ENCODE results near the gene NEB.
A peak's percentile ranks its signal among the peaks of the same experiment; 100 is the strongest.
"Not testable (repeated sequence)": the region's sequence is repeated elsewhere in the genome, so short reads cannot be mapped to it uniquely, and the experiment has no call there.

Gene NEB

DNA sequence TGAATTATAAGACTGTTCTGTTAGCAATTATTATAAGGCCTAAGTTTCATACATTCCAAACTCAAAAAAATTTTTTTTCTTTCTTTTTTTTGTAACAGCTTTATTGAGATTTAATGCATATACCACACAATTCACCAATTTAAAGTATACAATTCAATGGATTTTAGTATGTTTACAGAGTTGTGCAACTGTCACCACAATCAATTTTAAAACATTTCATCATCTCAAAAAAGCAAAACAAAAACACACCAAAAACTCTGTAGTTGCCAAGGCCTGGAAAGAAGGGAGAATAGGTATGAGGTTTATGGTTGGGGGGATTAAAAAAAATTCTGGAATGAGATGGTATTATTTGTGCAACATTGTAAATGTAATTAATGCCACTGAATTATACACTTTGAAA, 36.1 kb downstream of the NEB start:
- DNase-seq, result not testable (repeated sequence)

DNA sequence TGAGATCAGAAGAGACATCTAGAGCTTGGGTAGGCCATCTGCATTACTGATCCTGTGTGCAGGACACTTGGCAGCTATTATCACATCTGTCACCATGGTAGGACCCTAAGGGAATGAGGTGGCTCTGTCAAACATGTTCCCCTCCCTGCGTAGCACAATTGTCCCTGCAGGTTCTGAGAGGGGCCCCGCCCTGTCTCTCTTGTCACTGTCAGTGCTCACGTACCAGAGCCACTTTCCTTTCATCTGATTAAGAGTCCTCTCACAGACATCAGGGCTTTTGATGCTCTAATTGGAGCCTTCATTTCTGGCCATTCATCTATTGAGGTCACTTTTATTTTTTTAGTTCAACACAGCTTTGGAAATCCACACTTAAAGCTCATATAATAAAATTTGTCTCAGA, 38.5 kb downstream of the NEB start:
- DNase-seq, result no peak

DNA sequence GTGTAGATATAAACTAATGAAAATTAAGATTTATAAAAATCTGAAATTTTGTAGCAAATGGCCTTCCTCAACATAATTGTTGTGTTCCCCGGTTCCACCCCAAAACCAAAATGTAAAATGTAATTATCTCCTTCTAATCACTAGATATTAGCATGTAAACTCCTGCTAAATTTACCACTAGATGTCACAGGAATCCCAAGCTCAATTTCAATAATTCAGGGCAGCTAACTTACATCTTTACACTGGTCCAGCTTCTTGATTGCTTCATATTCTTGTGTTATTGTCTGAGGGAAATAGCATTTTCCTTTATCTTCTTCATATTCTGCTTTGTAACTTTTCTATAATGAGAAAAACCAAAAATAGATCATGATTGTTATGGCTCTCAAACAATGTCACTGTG, 42.6 kb downstream of the NEB start:
- no peak for DNase-seq

DNA sequence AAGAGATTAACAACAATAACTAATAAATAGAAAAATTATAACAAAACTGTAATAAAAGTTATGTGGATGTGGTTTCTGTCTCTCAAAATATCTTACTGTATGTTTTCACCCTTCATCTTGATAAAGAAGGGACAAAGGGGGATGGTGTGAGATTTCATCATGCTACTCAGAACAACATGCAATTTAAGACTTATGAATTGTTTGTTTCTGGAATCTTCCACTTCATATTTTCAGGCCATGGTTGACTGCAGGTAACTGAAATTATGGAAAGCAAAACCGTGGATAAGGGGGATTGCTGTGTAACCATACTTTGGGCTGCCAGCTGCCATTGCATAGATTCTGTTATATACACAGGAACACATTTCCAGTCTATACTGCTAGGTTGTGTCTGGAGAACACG, 45.6 kb downstream of the NEB start:
- no peak for DNase-seq

DNA sequence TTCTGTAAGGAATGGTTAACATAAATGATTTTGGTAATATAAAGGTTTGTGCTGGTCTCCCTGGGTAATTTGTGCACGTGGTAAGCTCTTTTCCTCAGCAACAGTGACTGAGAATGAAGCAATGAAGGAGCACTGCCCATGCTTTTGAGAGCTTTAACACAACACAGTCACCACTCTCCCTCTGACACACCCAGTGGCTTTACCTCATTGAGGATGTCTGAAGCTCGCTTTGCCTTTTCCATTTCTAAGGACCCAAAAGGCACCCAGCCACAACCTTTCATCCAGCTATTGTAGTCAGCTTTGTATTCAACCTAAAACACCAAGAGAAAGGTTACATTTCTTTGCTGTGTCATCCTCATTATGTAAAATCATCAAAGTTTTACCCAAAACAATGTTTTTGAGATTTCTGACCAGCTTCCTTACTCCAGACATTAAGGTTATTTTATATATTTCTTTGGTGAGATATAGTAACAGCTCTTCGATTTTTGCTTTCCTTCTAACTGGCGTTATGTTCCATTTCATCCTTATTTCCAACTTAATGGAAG, 51.7 kb downstream of the NEB start:
- no peak for DNase-seq

DNA sequence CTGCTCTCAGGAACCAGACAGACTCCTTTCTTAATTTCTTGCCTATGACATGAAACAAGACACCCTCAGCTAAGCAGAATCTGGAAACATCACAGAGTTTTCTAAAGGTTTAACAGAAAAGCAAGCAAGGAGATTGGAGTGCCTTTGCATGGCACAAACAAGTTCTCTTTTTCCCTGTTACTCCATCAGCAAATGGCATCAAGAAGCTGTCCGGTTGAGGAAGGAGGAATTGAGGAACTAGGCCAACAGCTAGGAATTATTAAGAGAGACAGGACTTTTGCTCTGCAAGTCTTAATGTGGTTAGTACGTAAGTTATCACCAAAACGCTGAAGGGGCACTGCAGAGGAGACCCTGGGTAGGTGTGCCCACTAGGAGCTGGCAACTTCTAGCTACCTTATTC, 53.2 kb downstream of the NEB start:
- peak; percentile 19 to 25 (median 22) for DNase-seq

DNA sequence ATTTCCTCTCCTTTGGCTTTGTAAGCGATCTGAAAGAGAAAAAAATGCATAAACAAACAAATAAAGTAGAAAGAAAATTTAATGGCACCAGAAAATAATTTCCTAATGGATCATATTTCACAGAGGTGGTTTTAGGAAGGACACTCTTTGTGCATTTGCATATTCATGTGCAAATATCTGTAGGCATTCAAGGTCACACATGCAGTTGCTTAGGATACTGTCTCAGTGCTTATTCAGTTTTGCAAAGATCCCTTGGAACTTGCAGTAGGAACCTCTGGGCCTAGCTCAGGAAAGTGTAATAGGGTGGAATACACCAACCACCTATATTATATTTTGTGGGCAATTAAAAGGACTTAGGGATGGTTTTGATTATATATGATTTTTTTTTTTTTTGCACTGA, 54.3 kb downstream of the NEB start:
- no peak for DNase-seq

DNA sequence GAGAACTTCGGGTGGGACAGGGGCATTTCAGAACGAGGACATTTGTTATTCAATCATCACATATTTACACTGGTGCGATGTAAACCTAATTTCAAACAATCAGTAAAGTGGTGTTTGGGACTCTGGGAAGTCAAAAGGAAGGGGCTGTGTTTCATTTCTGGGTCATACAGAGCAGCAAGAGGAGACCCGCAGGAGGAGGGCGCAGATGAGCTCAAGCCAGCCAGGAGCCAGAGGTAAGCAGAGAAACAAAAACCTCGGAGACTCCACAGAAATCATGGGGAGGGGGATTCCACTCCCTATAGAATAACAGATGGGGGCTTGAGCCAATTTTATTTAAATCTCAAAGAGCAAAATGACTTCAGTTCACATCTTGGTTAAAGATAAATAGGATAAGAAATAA, 55.4 kb downstream of the NEB start:
- no peak for DNase-seq

DNA sequence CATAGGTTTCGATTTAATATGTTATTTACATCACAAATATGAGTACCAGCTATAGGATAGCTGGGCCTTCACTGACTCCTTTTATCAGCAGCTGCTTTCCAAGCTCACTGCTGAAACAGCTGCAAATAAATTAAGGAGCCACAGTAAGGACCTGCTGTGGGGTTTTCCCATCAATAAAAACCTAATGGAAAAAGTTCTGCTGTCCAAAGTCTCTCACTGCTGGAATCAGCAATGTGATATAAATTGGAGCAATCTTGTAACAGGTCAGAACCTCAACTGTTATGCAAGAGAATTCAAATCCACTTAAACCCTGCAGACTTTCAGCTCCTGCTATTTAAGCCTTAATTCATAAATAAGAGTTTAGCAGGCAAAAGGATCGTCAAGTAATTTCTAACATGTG, 61.3 kb downstream of the NEB start:
- no peak for DNase-seq

DNA sequence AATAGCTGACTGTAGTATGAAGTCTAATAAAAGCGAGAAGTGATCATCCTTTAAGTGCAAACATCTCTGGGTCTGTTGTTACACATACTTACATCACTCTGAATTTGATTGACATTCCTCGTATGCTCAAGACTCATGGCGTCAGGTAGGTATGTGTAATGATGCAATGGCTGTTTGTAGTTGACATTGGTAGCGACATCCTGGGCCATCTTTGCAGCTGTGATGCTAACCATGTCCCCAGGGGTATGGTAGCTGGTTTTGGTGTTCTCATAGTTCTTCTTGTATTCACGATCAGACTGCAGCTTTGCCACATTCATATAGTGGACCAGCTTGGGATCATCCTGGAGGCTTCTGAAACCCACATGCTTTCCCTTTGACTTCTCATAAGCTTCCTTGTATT, 62.0 kb downstream of the NEB start:
- no peak for DNase-seq

DNA sequence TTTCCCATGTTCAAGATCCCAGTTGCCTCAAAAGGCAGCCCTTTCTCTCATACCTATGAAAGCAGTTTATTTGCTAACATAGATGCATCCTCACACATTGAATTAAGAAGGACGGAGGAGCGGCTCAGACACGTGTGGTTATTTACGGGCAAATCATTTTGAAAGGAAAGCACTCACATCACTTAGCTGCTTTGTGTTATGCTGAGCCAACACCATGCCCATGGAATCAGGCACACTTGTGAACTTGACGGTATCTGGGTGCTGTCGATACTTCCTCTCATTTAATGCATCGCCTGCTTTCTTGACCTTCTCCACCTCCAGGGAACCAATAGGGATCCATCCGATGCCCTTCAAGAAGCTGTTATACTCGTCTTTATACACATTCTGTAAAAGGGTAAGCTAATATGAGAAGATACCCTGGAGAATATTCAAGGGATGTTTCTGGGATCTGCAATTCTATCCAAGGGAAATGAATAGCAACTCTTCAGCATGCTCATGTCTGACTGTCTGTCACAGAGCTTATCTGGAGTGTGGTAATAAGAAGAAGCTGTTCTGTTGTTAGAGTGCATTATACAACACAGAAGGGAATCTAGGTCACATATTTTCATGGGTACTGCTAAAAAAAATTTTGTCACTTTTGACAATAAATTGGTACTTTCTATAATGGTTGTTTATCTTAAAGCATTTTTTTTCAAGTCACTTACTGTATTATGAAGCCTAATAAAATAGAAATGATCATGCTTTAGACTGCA, 63.3 kb downstream of the NEB start:
- DNase-seq, result no peak

DNA sequence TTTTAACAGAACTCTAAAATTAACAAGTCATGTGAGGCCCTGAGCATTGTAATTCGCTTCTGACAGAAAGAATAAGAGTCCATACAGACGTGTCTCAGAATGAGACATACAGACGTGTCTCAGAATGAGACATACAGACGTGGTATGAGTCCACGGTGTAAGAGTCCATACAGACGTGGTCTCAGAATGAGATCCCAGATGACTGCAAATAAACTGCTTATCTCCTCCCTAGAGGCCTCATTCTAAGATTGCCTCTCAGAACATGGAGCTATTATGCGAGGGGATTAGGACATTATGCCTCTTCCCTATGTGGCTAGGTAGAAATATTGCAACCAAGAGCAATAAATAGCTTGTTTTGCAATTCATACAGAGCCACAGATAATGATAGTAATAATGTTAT, 63.9 kb downstream of the NEB start:
- no peak for DNase-seq

DNA sequence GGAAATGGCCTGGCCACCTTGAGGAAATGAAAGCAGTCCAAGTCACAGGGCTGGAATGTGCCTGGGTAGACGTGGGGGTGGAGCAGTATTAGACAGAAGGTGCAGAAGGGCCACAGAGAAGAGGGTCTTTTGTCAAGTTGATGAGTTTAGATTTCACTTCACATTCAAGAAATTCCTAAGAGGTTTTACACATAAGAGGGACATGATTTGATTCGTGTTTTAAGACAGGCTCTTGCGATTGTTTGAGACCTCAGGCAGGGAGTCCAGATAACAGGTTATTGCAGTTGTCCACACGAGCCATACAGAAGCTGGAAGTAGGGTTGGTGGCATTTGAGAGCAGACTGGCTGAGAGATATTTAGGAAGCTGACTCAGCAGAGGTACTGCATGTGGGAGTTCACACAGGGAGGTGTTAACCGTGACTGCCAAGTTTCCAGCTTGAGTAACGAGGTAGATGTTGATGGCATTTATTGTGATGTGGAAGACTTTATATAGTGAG, 64.6 kb downstream of the NEB start:
- no peak for DNase-seq

DNA sequence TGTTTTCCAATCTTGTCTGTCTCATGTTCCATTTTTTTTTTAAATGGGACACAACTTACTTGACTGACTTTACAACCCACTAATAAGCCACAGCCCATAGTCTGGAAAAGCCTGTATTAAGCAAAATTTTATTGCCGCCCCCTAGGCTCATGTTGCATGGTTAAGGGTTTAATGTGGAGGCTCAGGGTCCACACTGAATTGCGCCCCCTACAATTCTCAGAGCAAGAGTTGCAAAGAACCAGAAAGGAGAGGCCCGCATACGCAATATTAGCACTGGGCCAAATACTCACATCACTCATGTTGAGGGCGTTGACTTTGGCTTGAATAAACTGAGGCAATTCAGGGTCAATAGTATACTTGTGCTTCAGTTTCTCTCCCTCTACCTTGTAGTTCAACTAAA, 65.5 kb downstream of the NEB start:
- DNase-seq, result no peak

DNA sequence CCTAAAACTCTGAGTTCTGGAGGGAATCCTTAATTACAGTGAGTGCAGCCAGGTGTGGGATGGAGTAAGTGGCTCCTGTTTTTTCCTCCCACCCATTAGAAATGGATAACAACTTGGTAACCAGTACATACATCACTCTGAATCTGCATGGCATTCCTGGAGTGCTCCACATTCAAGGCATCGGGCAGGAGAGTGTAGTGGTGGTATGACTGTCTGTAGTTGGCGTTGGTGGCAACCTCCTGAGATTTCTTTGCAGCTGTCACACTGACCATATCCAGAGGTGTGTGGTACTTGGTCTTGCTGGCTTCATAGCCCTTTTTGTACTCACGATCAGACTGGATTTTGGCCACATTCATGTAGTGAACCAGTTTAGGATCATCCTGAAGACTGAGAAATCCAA, 68.3 kb downstream of the NEB start:
- no peak for DNase-seq

DNA sequence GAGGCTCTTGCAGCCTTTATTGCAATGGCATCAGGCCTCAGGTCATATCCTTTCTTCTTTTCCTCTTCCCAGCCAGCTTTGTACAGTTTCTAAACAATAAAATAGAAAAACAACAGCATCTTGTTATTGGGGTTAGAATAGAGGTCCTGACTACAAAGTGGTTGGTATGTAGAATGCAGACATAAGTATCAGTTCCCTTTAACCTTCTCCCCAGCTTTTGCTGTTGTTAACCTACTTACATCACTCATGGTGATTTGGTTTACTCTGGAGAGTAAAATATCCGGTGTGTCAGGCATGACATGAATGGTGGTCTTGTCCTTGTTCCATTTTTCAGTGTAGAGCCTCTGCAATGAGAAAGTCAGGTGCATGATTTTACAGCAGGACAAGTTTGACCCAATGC, 69.8 kb downstream of the NEB start:
- DNase-seq, result no peak

DNA sequence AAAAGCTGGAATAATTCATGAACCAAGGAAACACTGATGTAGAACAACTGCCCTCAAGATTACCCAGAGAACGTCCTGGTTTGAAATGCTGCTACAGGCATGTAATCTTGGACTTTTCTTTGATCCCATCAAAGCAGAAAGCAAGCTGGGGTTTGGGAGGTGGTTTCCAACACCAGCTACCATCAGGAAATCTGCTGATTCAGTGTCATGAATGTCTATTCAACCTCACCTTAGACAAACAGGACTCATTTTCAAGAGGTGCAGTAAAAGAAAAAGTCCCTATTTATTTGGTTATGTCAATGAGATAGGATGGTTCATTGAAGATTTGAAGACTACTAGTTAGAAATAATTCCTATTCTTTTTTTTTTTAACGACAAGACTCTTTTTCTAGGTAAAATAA, 72.7 kb downstream of the NEB start:
- peak in 1 of 3 donors; percentile 3 for DNase-seq

DNA sequence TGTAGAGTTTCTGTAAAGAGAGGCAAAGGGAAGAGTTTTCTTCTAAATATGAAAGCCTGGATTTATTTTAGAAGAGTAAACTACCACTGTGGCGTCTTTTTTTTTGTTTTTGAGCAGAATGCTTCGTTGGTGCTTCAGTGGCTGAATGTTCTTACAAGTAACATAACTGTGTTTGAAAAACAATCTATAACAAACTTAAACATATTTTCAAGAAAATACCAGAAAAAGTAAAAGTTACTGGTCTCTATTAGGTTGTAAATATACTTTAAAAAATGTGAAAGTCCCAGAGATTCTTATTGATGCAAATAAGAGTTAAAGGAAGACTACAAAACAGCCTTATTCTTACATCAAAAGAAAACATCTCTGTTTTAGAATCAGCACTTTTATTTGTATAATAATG, 76.2 kb downstream of the NEB start:
- no peak for DNase-seq

DNA sequence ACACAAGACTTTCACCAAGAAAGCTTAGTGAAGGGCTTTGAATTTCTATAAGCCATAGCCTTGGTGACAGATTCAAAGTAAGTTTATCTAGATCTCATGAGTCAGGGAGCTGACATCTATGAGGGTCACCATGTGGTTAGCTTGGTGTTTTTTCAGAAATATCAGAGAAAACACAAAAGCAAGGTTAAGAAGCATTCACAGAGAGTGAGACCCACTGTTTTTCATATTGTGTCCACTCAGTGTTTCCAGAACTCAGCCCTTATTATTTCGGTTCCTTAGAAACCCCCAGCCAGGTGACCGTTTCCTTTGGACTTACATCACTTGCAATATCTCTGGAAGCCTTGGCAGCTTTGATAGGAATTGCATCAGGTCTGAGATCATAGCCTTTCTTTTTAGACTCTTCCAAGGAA, 76.6 kb downstream of the NEB start:
- DNase-seq, result no peak

DNA sequence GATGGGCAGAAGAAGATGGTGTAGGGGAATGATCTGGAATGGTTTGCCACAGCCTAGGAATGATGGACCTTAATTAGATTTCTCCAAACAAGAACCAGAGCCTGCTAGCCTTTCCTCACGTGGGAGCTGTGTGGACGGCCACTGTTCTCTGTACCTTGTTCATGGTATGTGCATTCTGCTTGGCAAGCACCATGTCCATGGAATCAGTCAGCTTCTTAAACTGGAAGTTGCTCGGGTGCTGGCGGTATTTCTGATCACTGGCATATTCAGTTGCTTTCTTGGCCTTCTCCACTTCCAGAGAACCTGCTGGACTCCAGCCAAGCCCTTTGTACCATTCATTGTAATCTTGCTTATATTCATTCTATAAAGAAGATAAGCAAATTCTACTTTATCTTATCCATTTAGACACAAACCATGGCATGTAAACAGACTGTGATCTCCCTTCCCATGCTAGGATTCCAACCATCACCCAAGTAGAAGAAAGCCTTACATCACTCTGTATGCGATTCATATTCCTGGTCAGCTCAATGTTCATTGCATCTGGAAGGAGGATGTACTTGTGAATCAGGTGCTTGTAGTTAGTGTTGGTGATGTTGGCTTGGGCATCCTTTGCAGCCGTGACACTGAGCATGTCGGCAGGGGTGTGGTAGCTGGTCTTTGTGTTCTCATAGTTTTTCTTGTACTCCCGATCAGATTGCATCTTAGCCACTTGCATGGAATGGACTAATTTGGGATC, 78.4 kb downstream of the NEB start:
- DNase-seq, result no peak

DNA sequence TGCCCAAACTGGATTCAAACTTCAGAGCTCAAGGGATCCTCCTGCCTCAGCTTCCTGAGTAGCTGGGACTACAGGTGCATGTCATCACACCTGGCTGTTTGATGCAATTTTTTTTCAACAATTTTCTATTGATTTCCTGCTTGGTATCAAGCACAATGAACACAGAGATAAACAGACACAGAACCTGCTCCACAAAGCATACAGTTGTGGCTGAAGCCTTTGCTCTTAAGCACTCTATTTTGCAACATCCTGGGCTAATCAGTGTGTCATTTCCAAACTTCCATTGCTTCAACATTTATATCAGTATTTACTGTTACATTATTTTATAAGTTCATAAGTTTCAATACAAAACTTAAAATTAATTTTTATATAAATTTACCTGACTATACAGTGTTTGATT, 79.4 kb downstream of the NEB start:
- no peak for DNase-seq

DNA sequence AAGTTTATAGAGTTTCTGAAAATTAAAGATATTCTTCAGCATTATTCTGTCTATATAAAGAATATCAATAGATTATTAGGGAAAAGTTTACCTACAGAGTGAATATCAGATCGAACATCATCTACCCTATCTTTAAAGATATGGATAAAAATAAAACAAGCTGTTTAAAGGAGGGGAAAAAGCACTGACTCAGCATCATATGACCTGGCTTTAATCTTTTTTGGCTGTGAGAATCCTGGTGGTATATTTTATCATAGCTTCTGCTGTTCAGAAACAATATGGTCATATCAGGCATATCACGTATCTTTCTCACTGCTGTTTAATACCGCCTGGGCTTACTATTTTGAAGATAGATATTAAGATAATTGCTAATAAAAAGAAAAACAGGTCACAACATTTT, 80.2 kb downstream of the NEB start:
- DNase-seq, result no peak

DNA sequence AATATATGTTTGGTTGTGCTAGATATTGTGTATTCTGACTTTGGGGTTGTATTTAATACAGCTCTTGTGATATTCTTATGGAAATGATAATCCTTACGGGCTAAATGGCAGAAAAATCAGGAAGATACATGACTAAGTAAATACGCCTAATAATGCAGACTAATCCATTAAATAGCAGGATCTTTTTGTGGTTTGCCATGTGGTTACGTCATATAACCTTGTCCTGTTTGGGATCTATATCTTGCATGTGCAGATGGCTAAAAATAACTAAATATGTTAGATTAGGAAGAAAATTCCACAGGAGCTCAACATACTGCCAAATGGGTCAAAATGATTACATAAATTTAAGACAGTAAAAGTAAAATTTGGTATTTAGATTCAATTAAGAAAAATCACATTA, 83.0 kb downstream of the NEB start:
- no peak for DNase-seq

DNA sequence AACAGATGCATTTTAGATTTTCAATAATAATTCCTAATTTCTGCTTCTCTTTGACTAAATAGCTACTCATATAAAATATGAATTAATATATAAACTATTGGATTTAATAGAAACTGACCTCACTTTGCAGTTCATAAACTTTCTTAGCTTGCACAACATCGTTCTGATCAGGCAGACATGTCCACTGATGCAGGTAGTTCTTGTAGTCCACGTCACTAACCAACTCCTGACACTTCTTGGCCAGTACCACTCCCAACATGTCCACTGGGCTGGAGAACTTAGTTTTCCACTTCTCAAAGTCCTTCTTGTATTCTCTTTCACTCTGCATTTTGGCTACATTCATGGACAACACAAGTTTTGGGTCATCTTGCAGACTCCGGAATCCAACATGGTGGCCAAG, 83.8 kb downstream of the NEB start:
- no peak for DNase-seq

Data from suppressor macrophage treated with lipopolysaccharide for 1 hour (primary cell).